GM12878 (cell line): ENCODE measurements around the gene PACS2. TPM values are rescaled to one million over a fixed set of nuclear protein-coding genes. Genes with fewer than 3 reads are reported as not detected.

ENCODE experiments used
- ATAC-seq: fragments of 200-7000 bp; cut with Tn5 transposase; 3 replicates; pipeline ENCODE4 v1.9.1; 2020; ENCODE audit warnings: mild to moderate bottlenecking, moderate library complexity
- BruUV-seq: library from RNA; stranded (reverse); fragments of 400-500 nt; replicated peaks from 2 replicates; lab custom pipeline; 2021; lab: Mats Ljungman, UMichigan
- CTCF ChIA-PET: fragments of 300-600 bp; sonication (Branson Sonifier 250); formaldehyde crosslinking; extraction: SDS; loops from one replicate; lab custom pipeline; 2021; ENCODE audit warnings: inconsistent platforms; lab: Yijun Ruan, JAX
- POLR2A ChIA-PET: fragments of 350-600 bp; formaldehyde crosslinking; extraction: SDS; loops from one replicate; lab custom pipeline; 2021; ENCODE audit warnings: inconsistent platforms; lab: Charles Lee
- RAD21 ChIA-PET: fragments of 300-600 bp; sonication (Branson Sonifier 250); formaldehyde crosslinking; loops from one replicate; lab custom pipeline; 2023; ENCODE audit warnings: antibody characterized with exemption; ENCODE audit not compliant: unreplicated experiment; lab: Charles Lee
- SMC1A ChIA-PET: fragments of 300-600 bp; sonication (Branson Sonifier 250); formaldehyde crosslinking; loops from one replicate; lab custom pipeline; 2023; ENCODE audit not compliant: unreplicated experiment, uncharacterized antibody; lab: Charles Lee
- DNase-seq: peaks from one replicate; pipeline ENCODE4 v3.0.0-alpha.2; 2011; ENCODE audit warnings: low read depth, low spot score
- FAIRE-seq: peaks from 3 replicates; lab custom pipeline; 2011; peaks lifted over from hg19 to GRCh38; lab: Jason Lieb, UNC
- H2AFZ ChIP-seq: 2 replicates; pipeline ENCODE4 v1.6.0; 2011; ENCODE audit warnings: low read depth, low read length, control low read depth; ENCODE audit not compliant: control insufficient read depth
- H3K27ac ChIP-seq: 2 replicates; pipeline ENCODE4 v1.5.1; 2011; ENCODE audit warnings: control low read depth; ENCODE audit not compliant: control insufficient read depth, insufficient read depth
- H3K27me3 ChIP-seq, 2 experiments: replicated peaks in 1 of 2; 2 replicates each; pipeline versions ENCODE4 v1.6.0 to v1.6.1; 2011; ENCODE audit warnings: low read length in 1 of 2; ENCODE audit not compliant: control insufficient read depth in 2 of 2, insufficient read depth in 2 of 2
- H3K36me3 ChIP-seq, 2 experiments: 2 replicates each; pipeline ENCODE4 v1.5.1; 2011; ENCODE audit warnings: low read length in 1 of 2; ENCODE audit not compliant: control insufficient read depth in 2 of 2, insufficient read depth in 2 of 2
- H3K4me1 ChIP-seq: 2 replicates; pipeline ENCODE4 v1.6.1; 2011; ENCODE audit warnings: mild to moderate bottlenecking, low read length, moderate library complexity, mixed read lengths; ENCODE audit not compliant: control insufficient read depth, insufficient read depth
- H3K4me2 ChIP-seq: 2 replicates; pipeline ENCODE4 v1.6.0; 2011; ENCODE audit warnings: control low read depth; ENCODE audit not compliant: control insufficient read depth, insufficient read depth
- H3K4me3 ChIP-seq: fragments of 200-600 bp; sonication (generic); 2 replicates; pipeline ENCODE4 v1.5.1; 2016
- H3K79me2 ChIP-seq: 2 replicates; pipeline ENCODE4 v1.6.0; 2011; ENCODE audit warnings: low read length; ENCODE audit not compliant: control insufficient read depth, insufficient read depth
- H3K9ac ChIP-seq: 2 replicates; pipeline ENCODE4 v1.8.0; 2011; ENCODE audit warnings: low read length, control low read depth, mixed read lengths; ENCODE audit not compliant: control insufficient read depth, insufficient read depth
- H3K9me3 ChIP-seq: replicated peaks from 3 replicates; pipeline ENCODE4 v1.5.1; 2011; ENCODE audit warnings: mild to moderate bottlenecking, low read length; ENCODE audit not compliant: control insufficient read depth, insufficient read depth
- H4K20me1 ChIP-seq: 2 replicates; pipeline ENCODE4 v1.6.0; 2011; ENCODE audit not compliant: control insufficient read depth, insufficient read depth
- ATF7 ChIP-seq: fragments of 450-650 bp; IDR thresholded peaks from 2 replicates; pipeline ENCODE4 v1.6.1; 2016; ENCODE audit warnings: low read depth, mild to moderate bottlenecking
- EZH2 ChIP-seq: IDR thresholded peaks from 2 replicates; pipeline ENCODE4 v1.6.1; 2012; ENCODE audit warnings: low read depth, mild to moderate bottlenecking, control low read depth, inconsistent platforms, low read length, borderline replicate concordance; ENCODE audit not compliant: control insufficient read depth
- NKRF ChIP-seq: fragments of 450-650 bp; conservative IDR thresholded peaks from 2 replicates; pipeline ENCODE4 v1.6.1; 2017; ENCODE audit warnings: mild to moderate bottlenecking, moderate library complexity
- RCOR1 ChIP-seq: conservative IDR thresholded peaks from 2 replicates; pipeline ENCODE4 v1.6.1; 2012; ENCODE audit warnings: low read depth, low read length, improper control_type of control experiment
- REST ChIP-seq: IDR thresholded peaks from 2 replicates; pipeline ENCODE4 v1.6.1; 2012; ENCODE audit warnings: mild to moderate bottlenecking, low read depth, low read length
- SMARCA5 ChIP-seq: fragments of 450-650 bp; IDR thresholded peaks from 2 replicates; pipeline ENCODE4 v1.6.1; 2017; ENCODE audit warnings: mild to moderate bottlenecking
- SRF ChIP-seq, 2 experiments: IDR thresholded peaks; 2 replicates each; pipeline ENCODE4 v1.6.1; 2011; ENCODE audit warnings: low read depth in 2 of 2, low read length in 2 of 2, mild to moderate bottlenecking in 1 of 2, moderate library complexity in 1 of 2
- TCF3 ChIP-seq: IDR thresholded peaks from 2 replicates; pipeline ENCODE4 v1.6.1; 2012; ENCODE audit warnings: low read depth, mild to moderate bottlenecking, low read length, borderline replicate concordance; ENCODE audit not compliant: insufficient read depth
- ZBTB33 ChIP-seq: fragments of 450-650 bp; IDR thresholded peaks from 2 replicates; pipeline ENCODE4 v1.6.1; 2017; ENCODE audit warnings: mild to moderate bottlenecking
- ZBTB4 ChIP-seq: fragments of 450-650 bp; formaldehyde crosslinking; IDR thresholded peaks from 2 replicates; pipeline ENCODE4 v1.4.0; 2022; ENCODE audit warnings: mild to moderate bottlenecking, moderate library complexity
- ZSCAN29 ChIP-seq: fragments of 450-650 bp; IDR thresholded peaks from 2 replicates; pipeline ENCODE4 v1.6.1; 2017; ENCODE audit warnings: mild to moderate bottlenecking, moderate library complexity
- ZZZ3 ChIP-seq: IDR thresholded peaks from 2 replicates; pipeline ENCODE4 v1.6.1; 2011; ENCODE audit warnings: low read depth; ENCODE audit not compliant: control insufficient read depth, insufficient read length
- WGBS: methylation state at CpG from one replicate; pipeline ENCODE4 v1.1.6; 2016; ENCODE audit warnings: low lambda C conversion rate; ENCODE audit not compliant: insufficient replicate concordance, insufficient coverage; ENCODE audit errors: missing lambda C conversion rate; 5-methylcytosine and 5-hydroxymethylcytosine counted together
- in situ Hi-C: fragments of 300-500 bp; cut with MboI; formaldehyde crosslinking; loops from 9 replicates; pipeline ENCODE4 v1.14.3; 2018; ENCODE audit warnings: mixed read lengths
- intact Hi-C: fragments of 100-400 bp; cut with micrococcal nuclease; formaldehyde crosslinking; loops from one replicate; pipeline ENCODE4 v1.14.2; 2022; ENCODE audit not compliant: unreplicated experiment
- polyA plus RNA-seq, 11 experiments: library from polyadenylated mRNA; depleted of rRNA in 4 of 11; unstranded in 6 of 11; stranded (reverse) in 5 of 11; fragments of >200 nt; fragmentation: Nextera tagmentation in 4 of 11; fragmentation: Illumina TruSeq in 1 of 11; extraction: Ambion mirVana in 4 of 11; extraction: Trizol in 1 of 11; gene quantifications; 1 replicate in 1 of 11; 2 replicates in 10 of 11; pipeline versions ENCODE4 v1.2.1 to v1.2.3, GENCODE V29; 2011 to 2016; ENCODE audit warnings: inconsistent platforms in 2 of 11, missing spikeins in 2 of 11, low read depth in 1 of 11
- total RNA-seq, 4 experiments: library from RNA; depleted of rRNA in 3 of 4; stranded (reverse); fragments of >200 nt in 3 of 4; fragmentation: Illumina TruSeq in 1 of 4; extraction: Trizol in 1 of 4; gene quantifications; 2 replicates each; pipeline versions ENCODE4 v1.2.1 to v1.2.3, GENCODE V29; 2013 to 2021

The PACS2 gene
- total and polyA plus RNA-seq, 10 of the 15 experiments (the other 5 are each of a cell fraction or from before 2014, with no cell fraction given) = 0.21 to 37.3 (median 9.4) TPM

- ChIA-PET POLR2A (no interaction called here), RAD21 (no interaction called here)
Measured at GRCh38 chr14:105325716-105326567, 11.4 kb downstream of the PACS2 start.

More at GRCh38 chr14:105325716-105326567, 11.4 kb downstream of the PACS2 start:
- H3K27me3 ChIP-seq = no peaks in the 10 kb centered on the region
- no peak for TF ChIP-seq SMARCA5
- no peak for TF ChIP-seq NKRF
- no peak for TF ChIP-seq ATF7
- no peak for TF ChIP-seq ZBTB4 (CRISPR knock-in tag)
- TF ChIP-seq ZZZ3 = no peak
- TF ChIP-seq TCF3 = no peak
- no peak for TF ChIP-seq ZSCAN29
- no peak for TF ChIP-seq REST
- TF ChIP-seq SRF (IDR thresholded peaks at IDR 0.05; ENCODE audit: low read depth in 2 of 2, low read length in 2 of 2) = no peak
- TF ChIP-seq EZH2 = no peak
- TF ChIP-seq ZBTB33 = no peak
- no peak for TF ChIP-seq RCOR1
- 78% methylated on average over 27 of the region's 27 CpGs for WGBS
- H3K4me2 ChIP-seq = no peak overlapping the region
- intact Hi-C loops (no loop called here), in situ Hi-C loops (no loop called here)
- no peaks in the 10 kb centered on the region for H3K36me3 ChIP-seq
- no peak overlapping the region for H3K4me3 ChIP-seq
- FAIRE-seq (no peak), ATAC-seq (no peak), DNase-seq (no peak)
- no peak overlapping the region for H2AFZ ChIP-seq
- peaks cover 3% of the 10 kb centered on the region; the same call in 1 of the 2 replicates for H3K4me1 ChIP-seq
- no peak overlapping the region for H3K27ac ChIP-seq
- BruUV-seq = no TSS peak
- no peaks in the 10 kb centered on the region for H4K20me1 ChIP-seq
- H3K79me2 ChIP-seq = no peaks in the 10 kb centered on the region
- no peak overlapping the region for H3K9ac ChIP-seq
- ChIA-PET SMC1A (no interaction called here), CTCF (no interaction called here)
- H3K9me3 ChIP-seq = no peaks in the 10 kb centered on the region
